NCI-H2107 treated with DMSO at 0.1 percent for 48 hours (cell line): ENCODE results near the gene HNRNPCL1.
"Not testable (repeated sequence)": the region's sequence is repeated elsewhere in the genome, so short reads cannot be mapped to it uniquely, and the experiment has no call there.

Experiments
- DNase-seq: peaks from one replicate; lab custom pipeline; 2025; ENCODE audit not compliant: unreplicated experiment; lab: John Stamatoyannopoulos, UW

Gene HNRNPCL1

DNA sequence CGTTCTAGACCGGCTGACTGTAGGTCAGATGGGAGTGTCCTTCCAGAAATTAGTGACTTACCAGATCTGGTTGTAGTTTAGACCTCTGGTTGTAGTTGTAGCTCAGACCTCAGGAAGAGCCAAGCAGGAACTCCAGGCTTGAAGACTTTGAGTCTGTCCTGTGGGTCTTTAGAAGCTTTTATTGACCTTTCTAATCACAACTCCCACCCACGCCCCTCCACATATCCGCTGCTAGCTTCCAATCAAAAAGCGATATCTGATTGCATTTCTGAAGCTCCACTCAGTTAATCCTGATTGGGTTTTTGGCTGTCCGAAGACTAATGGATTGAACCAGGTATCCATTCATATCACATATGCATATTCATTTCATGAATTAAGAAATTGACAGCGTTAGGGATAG is at the start of gene HNRNPCL1:
Gene HNRNPCL1 (minus strand): TSS at position 101 of the 400 bp plus-strand sequence. CDS start 431 bp downstream, outside the sequence.
- not testable (repeated sequence) for DNase-seq

DNA sequence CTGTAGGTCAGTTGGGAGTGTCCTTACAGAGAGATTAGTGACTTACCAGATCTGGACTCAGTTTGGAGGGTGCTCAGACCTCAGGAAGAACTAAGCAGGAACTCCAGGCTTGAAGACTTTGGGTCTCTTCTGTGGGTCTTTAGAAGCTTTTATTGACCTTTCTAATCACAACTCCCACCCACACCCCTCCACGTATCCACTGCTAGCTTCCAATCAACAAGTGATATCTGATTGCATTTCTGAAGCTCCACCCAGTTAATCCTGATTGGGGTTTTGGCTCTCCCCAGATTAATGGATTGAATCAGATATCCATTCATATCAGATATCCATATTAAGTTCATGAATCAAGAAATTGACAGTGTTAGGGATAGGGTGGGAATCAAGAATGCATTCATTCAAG is 49.6 kb upstream of the HNRNPCL1 start, which contains the start of gene PRAMEF10:
Gene PRAMEF10 (minus strand): TSS at position 101 of the 400 bp plus-strand sequence. CDS start 2,423 bp downstream, outside the sequence.
- DNase-seq, result not testable (repeated sequence)

DNA sequence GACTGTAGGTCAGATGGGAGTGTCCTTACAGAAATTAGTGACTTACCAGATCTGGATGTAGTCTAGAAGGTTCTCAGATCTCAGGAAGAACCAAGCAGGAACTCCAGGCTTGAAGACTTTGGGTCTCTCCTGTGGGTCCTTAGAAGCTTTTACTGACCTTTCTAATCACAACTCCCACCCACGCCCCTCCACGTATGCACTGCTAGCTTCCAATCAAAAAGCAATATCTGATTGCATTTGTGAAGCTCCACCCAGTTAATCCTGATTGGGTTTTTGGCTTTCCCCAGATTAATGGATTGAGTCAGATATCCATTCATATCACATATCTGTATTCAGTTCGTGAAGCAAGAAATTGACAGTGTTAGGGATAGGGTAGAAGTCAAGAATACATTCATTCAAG is 37.6 kb upstream of the HNRNPCL1 start, which contains the start of gene PRAMEF4:
Gene PRAMEF4 (minus strand): TSS at position 101 of the 400 bp plus-strand sequence. CDS start 2,807 bp downstream, outside the sequence.
- not testable (repeated sequence) for DNase-seq

DNA sequence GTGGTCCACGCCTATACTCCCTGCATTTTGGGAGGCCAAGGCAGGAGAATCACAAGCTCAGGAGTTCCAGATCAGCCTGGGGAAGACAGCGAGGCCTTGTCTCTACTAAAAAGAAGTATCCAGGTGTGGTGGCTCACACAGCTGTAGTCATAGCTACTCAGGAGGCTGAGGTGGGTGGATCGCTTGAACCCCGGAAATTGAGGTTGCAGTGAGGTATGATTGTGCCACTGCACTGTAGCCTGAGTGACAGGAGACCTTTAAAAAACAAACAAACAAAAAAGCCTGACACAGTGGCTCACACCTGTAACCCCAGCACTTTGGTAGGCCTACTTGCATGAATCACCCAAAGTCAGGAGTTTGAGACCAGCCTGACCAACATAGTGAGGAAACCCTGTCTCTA is 29.9 kb upstream of the HNRNPCL1 start:
- DNase-seq, result not testable (repeated sequence)

DNA sequence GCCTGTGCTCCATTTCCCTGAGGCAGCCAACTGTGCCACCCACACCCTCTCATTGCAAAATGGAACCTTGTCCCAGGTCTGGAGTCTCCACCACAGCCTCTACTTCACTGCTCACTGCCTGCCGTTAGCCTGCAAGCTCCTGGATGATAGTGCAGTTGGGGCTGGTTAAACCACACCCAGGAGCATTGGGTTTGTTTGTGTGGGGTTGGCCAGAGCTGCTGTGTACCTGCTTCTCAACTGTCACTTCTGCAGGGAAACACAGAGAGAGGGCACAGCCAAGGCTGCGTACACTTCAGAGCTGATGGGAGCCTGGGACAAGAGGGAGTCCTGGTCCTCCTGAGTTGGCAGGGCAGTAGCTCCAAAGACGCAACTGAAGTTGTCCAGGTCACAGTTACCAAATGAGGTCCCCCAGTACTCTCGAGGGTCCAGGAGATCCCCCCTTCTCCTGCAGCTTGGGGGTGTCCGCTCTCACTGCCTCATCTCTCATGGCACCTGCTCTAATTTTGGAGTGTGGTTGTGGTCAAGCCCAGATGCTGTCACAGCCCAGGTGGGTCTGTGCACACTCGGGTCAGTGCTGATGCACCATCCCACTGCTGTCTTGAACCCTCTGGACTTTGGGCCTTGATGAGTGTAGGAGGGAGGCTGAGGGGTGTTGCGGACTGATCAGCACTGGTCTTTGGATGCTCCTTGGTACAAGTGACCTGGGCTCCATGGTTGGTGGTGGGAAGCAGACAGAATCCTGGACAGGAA is 14.8 kb upstream of the HNRNPCL1 start:
- not testable (repeated sequence) for DNase-seq

DNA sequence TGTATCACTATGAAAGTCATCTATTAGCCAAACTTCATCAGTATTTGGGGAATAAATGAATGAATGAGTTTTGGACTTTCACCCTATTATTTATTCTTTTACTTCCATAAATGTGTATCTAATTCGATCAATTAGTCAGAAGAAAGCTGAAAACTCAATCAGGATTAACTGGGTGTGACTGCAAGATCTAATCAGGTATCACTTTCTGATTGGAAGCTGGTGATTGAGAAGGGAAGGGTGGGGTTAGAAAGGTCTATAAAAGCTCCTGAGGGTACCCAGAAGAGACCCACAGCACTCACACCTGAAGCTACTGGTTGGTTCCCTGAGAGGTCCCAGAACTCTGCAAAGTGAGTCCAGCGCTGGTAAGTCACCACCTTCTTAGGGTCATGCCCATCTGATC is 8.3 kb upstream of the HNRNPCL1 start, which contains the start of gene PRAMEF2:
Gene PRAMEF2 (plus strand): TSS at position 301 of the 400 bp plus-strand sequence. CDS start 1,924 bp downstream, outside the sequence.
- DNase-seq, result not testable (repeated sequence)

DNA sequence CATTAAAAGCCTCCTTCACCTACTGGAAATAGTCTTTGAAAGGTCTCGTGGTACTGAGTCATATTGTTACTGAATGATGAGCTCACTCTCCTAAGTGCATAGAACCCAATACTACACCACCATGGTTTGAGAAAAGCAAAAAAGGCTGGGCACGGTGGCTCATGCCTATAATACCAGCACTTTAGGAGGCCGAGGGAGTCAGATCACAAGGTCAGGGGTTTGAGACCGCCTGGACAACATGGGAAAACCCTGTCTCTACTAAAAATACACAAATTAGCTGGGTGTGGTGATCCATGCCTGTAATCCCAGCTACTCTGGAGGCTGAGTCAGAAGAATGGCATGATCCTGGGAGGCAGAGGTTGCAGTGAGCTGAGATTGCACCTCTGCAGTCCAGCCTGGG is 3.3 kb upstream of the HNRNPCL1 start:
- no peak for DNase-seq

DNA sequence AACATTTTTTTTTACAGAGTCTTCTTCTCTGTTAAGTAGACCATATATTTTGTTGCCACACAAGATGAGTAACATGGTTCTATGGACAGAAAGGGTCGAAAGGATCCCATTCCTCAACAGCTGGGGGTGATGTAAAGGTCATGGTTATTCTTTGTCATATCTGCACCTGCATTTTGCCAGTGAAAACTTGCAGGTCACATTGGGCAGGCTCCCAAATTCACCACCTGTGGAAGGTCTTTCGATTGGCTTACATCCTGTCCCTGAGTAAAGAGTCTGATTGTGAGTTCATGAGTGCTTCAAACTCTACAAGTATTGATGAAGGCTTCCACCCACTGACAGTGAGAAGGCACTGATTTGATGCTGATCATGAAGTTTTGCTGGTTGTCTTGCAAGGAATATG is 15.3 kb downstream of the HNRNPCL1 start:
- not testable (repeated sequence) for DNase-seq

DNA sequence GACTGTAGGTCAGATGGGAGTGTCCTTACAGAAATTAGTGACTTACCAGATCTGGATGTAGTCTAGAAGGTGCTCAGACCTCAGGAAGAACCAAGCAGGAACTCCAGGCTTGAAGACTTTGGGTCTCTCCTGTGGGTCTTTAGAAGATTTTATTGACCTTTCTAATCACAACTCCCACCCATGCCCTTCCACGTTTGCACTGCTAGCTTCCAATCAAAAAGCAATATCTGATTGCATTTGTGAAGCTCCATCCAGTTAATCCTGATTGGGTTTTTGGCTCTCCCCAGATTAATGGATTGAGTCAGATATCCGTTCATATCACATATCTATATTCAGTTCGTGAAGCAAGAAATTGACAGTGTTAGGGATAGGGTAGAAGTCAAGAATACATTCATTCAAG is 17.2 kb downstream of the HNRNPCL1 start, which contains the start of gene PRAMEF11:
Gene PRAMEF11 (minus strand): TSS at position 101 of the 400 bp plus-strand sequence. CDS start 2,621 bp downstream, outside the sequence.
- not testable (repeated sequence) for DNase-seq

DNA sequence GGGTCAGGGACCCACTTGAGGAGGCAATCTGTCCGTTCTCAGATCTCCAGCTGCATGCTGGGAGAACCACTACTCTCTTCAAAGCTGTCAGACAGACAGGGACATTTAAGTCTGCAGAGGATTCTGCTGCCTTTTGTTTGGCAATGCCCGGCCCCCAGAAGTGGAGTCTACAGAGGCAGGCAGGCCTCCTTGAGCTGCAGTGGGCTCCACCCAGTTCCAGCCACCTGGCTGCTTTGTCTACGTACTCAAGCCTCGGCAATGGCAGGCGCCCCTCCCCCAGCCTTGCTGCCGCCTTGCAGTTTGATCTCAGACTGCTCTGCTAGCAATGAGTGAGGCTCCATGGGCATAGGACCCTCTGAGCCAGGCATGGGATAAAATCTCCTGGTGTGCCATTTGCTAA is 29.5 kb downstream of the HNRNPCL1 start:
- DNase-seq, result not testable (repeated sequence)

DNA sequence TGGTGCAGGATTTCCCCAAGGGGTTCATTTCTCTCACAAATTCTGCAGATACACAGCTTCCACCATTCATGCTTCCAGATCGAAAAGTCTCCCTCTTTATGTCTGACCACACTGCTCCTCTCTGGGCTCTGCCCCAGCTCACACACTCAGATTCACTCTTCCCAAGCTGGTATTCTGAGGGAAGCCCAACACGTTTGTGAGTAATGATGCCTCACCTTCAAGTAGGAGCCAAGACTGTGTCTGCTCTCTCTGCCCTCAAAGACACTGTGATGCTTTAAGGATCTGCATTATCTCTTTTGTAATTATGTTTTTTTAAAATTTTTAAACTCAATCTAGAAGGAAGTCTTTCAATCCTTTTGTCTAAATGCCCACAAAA is 37.1 kb downstream of the HNRNPCL1 start:
- no peak for DNase-seq

DNA sequence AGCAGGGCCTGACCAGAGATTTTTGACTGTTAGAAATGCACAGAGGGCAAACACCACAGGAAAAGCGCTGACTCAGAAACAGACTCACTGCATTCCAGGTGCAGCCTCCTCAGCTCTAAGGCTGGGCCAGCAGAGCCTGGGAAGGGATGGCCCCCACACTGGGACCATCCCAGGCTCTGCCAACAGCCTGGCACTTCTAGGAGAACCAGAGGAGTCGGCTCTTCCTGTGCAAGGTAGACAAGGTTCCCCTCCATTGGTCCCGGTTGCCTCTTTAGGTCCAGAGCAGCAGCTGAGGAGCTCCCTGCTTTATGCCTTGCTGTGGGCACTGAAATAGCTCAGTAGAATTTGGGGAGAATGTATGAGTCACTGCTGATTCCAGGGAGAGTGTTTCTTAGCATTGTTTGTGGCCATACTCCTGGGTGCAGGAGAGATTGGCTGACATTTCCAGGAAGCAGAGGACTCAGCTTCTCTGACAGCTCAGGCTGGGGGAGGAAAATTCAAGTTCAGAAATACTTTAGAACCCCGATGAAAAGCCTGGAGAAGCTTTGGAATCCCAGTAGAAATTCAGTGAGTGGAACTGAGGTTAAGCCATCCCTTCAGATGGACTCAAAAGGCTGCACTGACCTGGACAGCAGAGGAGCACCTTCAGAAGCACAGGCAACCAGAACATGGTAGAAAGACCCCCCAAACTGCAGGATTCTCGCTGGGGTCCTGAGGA is 37.7 kb downstream of the HNRNPCL1 start:
- no peak for DNase-seq

DNA sequence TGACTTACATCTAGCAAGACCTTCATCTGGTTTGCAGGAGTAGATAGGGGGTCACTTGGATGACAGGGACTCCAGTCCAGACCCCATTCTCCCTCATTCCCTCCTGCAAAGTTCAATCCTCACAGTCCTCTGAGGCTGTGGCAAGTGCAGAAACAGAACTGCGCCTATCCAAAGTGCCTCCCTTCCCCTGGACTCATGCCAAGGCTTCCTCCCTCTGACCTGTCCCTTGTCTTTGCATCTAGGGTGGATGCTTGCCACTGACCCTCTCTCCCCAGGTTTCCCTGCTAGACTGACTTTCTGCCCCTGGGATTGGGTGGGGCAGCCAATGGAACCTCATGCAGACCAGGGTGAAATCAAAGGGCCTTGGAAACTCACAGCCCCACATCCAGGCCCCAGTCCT is 38.6 kb downstream of the HNRNPCL1 start:
- DNase-seq, result no peak

DNA sequence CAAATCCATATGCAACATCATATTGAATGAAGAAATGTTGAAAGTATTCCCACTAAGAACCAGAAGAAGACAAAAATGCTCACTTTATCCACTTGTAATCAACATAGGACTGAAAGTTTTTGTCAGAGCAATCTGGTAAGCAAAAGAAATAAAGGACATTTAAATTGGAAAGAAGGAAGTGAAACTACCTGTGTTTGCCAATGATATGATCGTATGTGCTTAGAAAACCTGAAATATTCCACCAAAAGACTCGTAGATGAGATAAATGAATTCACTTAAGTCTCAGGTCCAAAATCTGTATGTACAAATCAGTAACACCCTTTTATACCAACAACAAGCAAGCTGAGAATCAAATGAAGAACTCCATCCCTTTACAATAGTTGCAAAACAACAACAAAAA is 48.8 kb downstream of the HNRNPCL1 start:
- no peak for DNase-seq

DNA sequence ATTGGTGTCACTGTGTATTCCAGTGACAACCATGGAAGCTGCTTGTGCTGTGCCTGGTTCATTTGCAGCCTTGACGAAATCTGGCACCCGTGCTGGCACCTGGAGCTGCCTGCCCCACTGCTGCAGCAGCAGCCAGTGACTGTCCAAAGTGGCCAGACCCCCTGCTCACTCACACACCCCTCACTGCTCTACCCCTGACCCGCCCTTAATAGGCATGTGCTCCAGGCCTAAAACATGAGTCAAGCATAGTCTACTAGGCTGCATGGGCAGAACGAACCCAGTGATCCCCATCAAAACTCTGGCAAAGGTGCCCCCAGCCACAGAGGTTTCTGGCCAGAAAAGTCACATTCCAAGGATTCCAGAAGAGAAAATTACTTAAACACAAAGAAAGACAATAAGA is 49.6 kb downstream of the HNRNPCL1 start:
- no peak for DNase-seq
